ENCODE measurements around the gene PPFIA4. TPM values are rescaled to one million over a fixed set of nuclear protein-coding genes. Genes with fewer than 3 reads are reported as not detected.

The PPFIA4 gene
- total RNA-seq, 1 donor from 2014 or later: 9.1 TPM

DNA sequence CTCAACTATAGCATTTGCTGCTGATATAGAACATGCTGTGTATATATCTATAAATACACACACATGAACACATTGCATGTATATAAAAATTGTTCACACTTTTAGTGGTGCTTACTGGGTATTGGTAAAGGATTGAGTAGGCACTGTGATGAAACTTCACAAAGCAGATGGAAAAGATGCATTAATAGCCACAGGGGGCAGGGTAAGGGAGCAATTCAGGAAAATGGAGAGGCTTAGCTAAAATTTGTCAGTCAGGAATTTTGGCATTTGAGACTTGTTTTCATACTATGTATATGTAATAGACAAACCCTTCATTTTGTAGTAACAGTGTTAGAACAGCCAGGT is 633 bp upstream of the PPFIA4 start:
- H3K4me3 ChIP-seq (ENCODE audit: insufficient read depth, low read depth, low read length): peak overlapping the region; percentile 38
- H3K4me3 Mint-ChIP-seq (ENCODE audit: unreplicated experiment): peak overlapping the region; percentile 76
- FAIRE-seq: no peak
- peaks cover 8% of the 10 kb centered on the region for H3K4me1 ChIP-seq (ENCODE audit: insufficient read depth, low read length)
- peaks cover 15% of the 10 kb centered on the region for H3K36me3 Mint-ChIP-seq (ENCODE audit: low read depth, unreplicated experiment)
- H3K4me1 Mint-ChIP-seq (ENCODE audit: low read depth, unreplicated experiment): peaks cover 9% of the 10 kb centered on the region
- no peaks in the 10 kb centered on the region for H3K9me3 ChIP-seq (ENCODE audit: insufficient read depth, low read depth, low read length)
- H3K79me2 ChIP-seq (ENCODE audit: insufficient read depth, low read length): no peaks in the 10 kb centered on the region
- peak overlapping the region; percentile 51 for H3K27ac Mint-ChIP-seq (ENCODE audit: unreplicated experiment)
- H3K9ac ChIP-seq (ENCODE audit: low read length): no peak overlapping the region
- peak overlapping the region; percentile 98 for H3K4me2 ChIP-seq (ENCODE audit: low read length)
- no peaks in the 10 kb centered on the region for H3K9me3 Mint-ChIP-seq (ENCODE audit: unreplicated experiment)
- H3K27ac ChIP-seq (ENCODE audit: low read depth, low read length): no peak overlapping the region
- no peaks in the 10 kb centered on the region for H4K20me1 ChIP-seq (ENCODE audit: insufficient read depth, low read length)
- no peak for TF ChIP-seq EZH2 (IDR thresholded peaks at IDR 0.05; ENCODE audit: insufficient read depth, low read length)
- no peak for DNase-seq (ENCODE audit: low read depth)
- peaks cover 27% of the 10 kb centered on the region for H3K36me3 ChIP-seq (ENCODE audit: insufficient read depth, low read length)
- peaks cover 15% of the 10 kb centered on the region for H3K27me3 ChIP-seq (ENCODE audit: insufficient read depth, low read length)
- peaks cover 16% of the 10 kb centered on the region for H3K27me3 Mint-ChIP-seq (ENCODE audit: low read depth, unreplicated experiment)
- H2AFZ ChIP-seq (ENCODE audit: low read depth, low read length): peak overlapping the region; percentile 89

- H3K4me2 ChIP-seq (ENCODE audit: low read length): peak overlapping the region; percentile 98
- H3K27me3 ChIP-seq (ENCODE audit: insufficient read depth, low read length): peaks cover 15% of the 10 kb centered on the region
- FAIRE-seq (no peak), DNase-seq (ENCODE audit: low read depth) (no peak)
- no peak overlapping the region for H3K27ac ChIP-seq (ENCODE audit: low read depth, low read length)
- TF ChIP-seq CTCF (IDR thresholded peaks at IDR 0.05; ENCODE audit: insufficient read depth, low read depth, low read length): no peak
- peak; percentile 74 for TF ChIP-seq EZH2 (IDR thresholded peaks at IDR 0.05; ENCODE audit: insufficient read depth, low read length)
- peak overlapping the region; percentile 88 for H3K4me3 Mint-ChIP-seq (ENCODE audit: unreplicated experiment)
- H3K9me3 Mint-ChIP-seq (ENCODE audit: unreplicated experiment): no peaks in the 10 kb centered on the region
- peaks cover 9% of the 10 kb centered on the region for H3K4me1 Mint-ChIP-seq (ENCODE audit: low read depth, unreplicated experiment)
- no peak overlapping the region for H3K27ac Mint-ChIP-seq (ENCODE audit: unreplicated experiment)
- H4K20me1 ChIP-seq (ENCODE audit: insufficient read depth, low read length): no peaks in the 10 kb centered on the region
- H3K4me1 ChIP-seq (ENCODE audit: insufficient read depth, low read length): peaks cover 8% of the 10 kb centered on the region
- peak overlapping the region; percentile 61 for H3K4me3 ChIP-seq (ENCODE audit: insufficient read depth, low read depth, low read length)
- no peaks in the 10 kb centered on the region for H3K9me3 ChIP-seq (ENCODE audit: insufficient read depth, low read depth, low read length)
- H3K36me3 Mint-ChIP-seq (ENCODE audit: low read depth, unreplicated experiment): peaks cover 12% of the 10 kb centered on the region
- H2AFZ ChIP-seq (ENCODE audit: low read depth, low read length): peak overlapping the region; percentile 84
- H3K9ac ChIP-seq (ENCODE audit: low read length): peak overlapping the region; percentile 68
- peaks cover 16% of the 10 kb centered on the region for H3K36me3 ChIP-seq (ENCODE audit: insufficient read depth, low read length)
- H3K79me2 ChIP-seq (ENCODE audit: insufficient read depth, low read length): no peaks in the 10 kb centered on the region
- H3K27me3 Mint-ChIP-seq (ENCODE audit: low read depth, unreplicated experiment): peaks cover 16% of the 10 kb centered on the region
These were observed 674 bp downstream of the PPFIA4 start for GRCh38 chr1:203026666-203027663.

- H3K27me3 ChIP-seq (ENCODE audit: insufficient read depth, low read length): peaks cover 15% of the 10 kb centered on the region
- H4K20me1 ChIP-seq (ENCODE audit: insufficient read depth, low read length): no peaks in the 10 kb centered on the region
- H3K4me3 ChIP-seq (ENCODE audit: insufficient read depth, low read depth, low read length): no peak overlapping the region
- no peak overlapping the region for H3K9ac ChIP-seq (ENCODE audit: low read length)
- Mint-ChIP-seq H3K27me3 (ENCODE audit: low read depth, unreplicated experiment) (peaks cover 19% of the 10 kb centered on the region), H3K27ac (ENCODE audit: unreplicated experiment) (no peak overlapping the region), H3K9me3 (ENCODE audit: unreplicated experiment) (no peaks in the 10 kb centered on the region), H3K36me3 (ENCODE audit: low read depth, unreplicated experiment) (peaks cover 12% of the 10 kb centered on the region), H3K4me1 (ENCODE audit: low read depth, unreplicated experiment) (peaks cover 9% of the 10 kb centered on the region), H3K4me3 (ENCODE audit: unreplicated experiment) (peak overlapping the region; percentile 88)
- peaks cover 16% of the 10 kb centered on the region for H3K36me3 ChIP-seq (ENCODE audit: insufficient read depth, low read length)
- FAIRE-seq: no peak
- H3K4me1 ChIP-seq (ENCODE audit: insufficient read depth, low read length): peaks cover 8% of the 10 kb centered on the region
- TF ChIP-seq CTCF (IDR thresholded peaks at IDR 0.05; ENCODE audit: insufficient read depth, low read depth, low read length) (no peak), EZH2 (IDR thresholded peaks at IDR 0.05; ENCODE audit: insufficient read depth, low read length) (no peak)
- H3K79me2 ChIP-seq (ENCODE audit: insufficient read depth, low read length): no peaks in the 10 kb centered on the region
- no peaks in the 10 kb centered on the region for H3K9me3 ChIP-seq (ENCODE audit: insufficient read depth, low read depth, low read length)
- no peak overlapping the region for H3K27ac ChIP-seq (ENCODE audit: low read depth, low read length)
- H2AFZ ChIP-seq (ENCODE audit: low read depth, low read length): no peak overlapping the region
- H3K4me2 ChIP-seq (ENCODE audit: low read length): no peak overlapping the region
- no peak for DNase-seq (ENCODE audit: low read depth)
These were observed 1.9 kb downstream of the PPFIA4 start for GRCh38 chr1:203028067-203028783.
